HG03342 (cell line): Measurements from ENCODE around the gene KLHL14.

Source experiments
- ATAC-seq: cut with Tn5 transposase; IDR thresholded peaks from one replicate; pipeline ENCODE4 v1.9.1; 2021; ENCODE audit warnings: mild to moderate bottlenecking, moderate library complexity; ENCODE audit not compliant: unreplicated experiment

The KLHL14 gene

DNA sequence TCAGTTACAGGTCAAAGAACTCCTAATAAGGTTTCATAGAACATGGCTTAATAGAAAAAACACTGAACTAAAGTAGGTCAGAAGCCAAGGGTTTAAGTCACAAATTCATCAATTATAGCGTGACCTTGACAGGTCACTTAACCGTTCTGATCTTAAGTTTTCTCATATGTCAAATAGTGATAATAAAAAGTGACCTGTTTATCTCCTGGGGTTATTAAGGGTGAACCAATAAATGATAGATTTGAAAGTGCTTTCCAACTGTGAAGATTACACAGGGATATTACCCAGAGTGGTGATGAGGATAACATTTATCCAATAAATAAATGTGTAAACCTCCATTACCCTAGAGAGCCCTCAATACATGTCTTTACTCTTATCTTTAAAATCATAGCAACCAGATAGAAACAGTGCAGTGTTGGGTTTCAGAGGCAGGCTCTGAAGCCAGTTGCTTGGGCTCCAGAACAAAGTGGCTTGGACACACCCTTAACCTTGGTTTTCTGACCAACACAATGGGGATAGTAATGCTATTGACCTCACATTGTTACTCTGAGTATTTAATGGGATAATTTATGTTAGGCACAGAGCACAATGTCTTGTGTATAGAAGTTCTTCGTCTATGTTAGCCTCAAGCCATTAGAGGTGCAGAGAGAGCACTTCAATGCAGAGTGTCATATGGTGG, 48.6 kb downstream of the KLHL14 start:
- no peak for ATAC-seq

DNA sequence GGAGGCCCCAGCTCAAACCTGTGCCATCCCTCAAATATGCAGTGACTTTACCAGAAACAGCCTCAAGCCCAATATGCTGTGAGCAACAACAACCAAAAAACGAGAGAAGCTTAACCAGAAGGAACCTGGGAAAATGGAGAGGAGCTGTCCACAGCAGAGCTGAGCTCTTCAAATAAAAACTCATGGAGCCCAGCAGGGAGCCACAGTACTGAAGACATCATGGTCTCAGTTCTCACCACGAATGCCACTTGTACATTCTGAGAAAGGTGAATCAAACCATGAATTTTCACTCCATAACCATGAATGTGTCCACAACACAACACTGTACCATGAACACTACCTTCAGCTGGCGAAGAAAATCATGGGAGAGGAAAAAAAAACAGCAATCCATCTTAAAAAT, 50.5 kb downstream of the KLHL14 start:
- no peak for ATAC-seq

DNA sequence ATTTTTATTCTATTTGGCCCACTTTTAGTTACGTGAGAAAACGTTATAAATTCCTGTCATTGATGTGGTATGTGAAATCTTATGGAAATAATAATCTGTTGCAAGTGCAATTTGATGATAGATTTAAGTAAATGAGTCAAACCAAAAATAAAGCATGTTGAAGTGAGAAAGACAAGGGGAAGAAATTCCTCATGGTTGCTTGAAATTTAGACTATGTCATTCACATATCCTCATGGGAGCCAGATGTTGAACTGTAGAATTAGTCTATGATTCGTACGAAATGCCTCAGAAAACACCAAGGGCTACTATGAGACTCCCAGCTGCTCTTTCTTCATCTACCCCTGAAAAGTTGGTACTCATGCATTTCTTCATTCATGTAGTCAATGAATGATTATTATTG, 55.7 kb downstream of the KLHL14 start:
- no peak for ATAC-seq

DNA sequence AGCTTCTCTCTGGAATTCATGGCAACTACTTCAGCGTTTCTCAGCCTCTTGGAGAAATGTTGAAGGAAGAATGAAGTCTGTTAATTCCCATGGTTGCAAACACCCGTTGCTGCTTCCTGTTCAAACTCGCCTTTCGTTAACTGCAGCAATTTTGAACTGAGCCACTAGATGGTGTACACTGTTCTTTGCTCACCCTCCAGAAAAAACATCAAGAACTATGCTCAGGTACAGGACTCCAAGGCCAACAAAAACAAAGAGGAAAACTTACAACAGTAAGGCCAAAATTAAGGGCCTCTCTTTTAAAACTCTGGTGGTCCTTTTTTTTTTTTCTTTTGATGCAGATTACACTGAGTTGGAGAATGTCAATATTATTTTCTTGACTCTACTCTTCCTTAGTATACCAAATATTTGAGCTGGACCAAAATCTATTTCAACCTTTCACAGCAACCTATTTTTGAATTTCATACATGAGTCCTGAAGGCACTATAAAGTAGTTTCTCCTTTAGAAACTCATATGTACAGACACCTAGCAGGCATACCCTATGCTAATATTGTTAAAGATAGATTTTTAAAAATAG, 58.2 kb downstream of the KLHL14 start:
- ATAC-seq: peak; percentile 98

DNA sequence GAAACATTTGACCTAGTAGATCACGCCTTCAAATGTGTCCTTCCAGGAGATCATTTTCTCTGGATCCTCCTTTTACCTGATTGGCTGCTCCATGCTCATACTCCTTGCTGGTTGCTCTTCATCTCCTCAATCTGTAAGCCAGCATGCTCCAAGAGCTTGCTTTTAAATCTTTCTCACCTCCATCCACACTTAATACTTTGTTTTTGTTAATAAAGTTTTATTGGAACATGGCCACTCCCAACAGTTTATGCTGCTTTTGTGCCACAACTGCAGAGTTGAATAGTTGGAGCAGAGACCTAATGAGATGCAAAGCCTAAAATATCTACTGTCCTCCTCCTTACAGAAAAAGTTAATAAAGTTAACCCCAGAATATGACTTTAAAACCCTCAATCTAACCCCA, 60.0 kb downstream of the KLHL14 start:
- ATAC-seq: no peak

DNA sequence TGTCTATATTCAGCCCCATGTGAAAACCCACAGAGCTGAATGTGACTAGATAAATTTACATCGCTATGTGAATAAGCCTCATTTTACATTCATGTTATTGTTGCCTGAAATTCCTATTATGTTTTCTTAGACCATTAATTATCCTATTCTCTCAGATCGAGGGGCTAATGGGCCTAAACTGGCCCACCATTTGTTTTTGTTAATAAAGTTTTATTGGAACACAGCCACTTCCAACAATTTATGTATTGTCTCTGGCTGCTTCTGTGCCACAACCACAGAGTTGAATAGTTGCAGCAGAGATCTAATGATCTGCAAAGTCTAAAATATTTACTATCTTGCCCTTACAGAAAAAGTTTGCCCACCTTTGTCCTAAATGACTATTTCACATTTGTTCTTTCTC, 61.0 kb downstream of the KLHL14 start:
- no peak for ATAC-seq

DNA sequence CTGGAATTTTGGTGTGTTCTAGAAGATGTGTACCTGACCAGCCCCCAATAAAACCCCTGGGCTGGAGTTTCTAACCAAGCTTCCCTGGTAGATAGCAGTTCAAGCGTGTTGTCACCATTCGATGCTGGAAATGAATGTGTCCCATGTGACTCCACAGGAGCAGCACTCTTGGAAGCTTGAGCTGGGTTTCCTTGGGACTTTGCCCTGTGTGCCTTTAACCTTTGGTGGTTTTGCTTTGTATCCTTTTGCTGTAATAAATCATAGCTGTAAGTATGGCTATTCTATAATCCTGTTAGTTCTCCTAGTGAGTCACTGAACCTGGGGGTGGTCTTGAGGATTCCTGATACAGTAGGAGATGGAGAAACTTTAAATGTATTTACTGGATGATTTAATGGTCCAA, 65.2 kb downstream of the KLHL14 start:
- no peak for ATAC-seq

DNA sequence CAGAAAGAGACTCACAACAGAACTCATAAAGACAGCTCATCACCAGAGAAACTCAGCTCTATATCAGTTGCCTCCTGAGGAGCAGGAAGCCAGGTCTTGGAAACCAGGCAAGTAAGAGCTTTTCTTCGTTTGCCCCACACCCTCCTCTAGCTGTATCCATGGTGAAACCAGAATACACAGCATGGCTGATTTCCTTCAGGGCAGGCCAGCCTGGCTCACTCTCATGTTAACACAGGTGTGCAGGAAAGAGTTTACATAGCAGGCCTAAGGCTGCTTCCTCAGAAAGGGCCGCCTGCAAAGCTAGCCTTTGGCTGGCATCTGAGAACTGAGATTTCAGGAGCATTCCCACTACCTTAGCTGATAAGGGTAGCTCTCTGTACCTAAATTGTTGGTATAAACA, 65.7 kb downstream of the KLHL14 start:
- no peak for ATAC-seq

DNA sequence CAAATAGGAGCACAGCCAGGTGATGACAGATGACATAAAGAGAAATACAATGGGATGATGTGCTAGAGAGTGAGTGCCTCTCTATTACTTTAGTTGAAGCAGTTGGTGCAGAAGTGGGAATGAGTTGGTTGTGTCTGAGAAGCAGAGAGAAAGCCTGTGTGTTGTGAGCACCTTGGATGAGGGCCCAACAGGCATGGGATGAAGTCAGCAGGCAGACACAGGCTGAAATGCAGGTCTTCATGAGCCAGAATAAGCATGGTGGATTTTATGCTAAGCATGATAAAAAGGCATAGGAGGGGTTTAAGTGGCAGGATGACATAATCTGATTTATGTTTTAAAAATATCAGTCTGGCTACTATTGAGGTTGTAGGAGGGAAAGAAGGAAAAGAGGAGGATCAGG, 71.5 kb downstream of the KLHL14 start:
- no peak for ATAC-seq

DNA sequence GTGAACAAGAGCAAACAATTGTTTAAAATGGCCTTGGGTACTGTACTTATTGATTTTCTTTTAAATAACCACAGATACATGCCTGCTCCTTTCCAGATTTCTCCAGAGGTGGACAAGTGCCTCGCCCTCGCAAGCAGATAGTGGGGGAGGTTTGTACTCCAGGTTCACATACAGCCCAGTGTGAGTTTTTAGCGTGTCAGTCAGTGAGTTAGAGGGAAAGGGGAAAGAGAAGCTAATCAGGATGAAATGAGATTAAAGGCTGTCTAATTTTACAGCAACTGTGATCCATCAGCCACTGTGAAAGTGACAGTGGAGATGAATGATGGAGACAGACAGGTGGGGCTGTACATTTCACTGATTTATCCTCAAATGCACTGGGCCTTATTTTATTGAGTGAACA, 74.7 kb downstream of the KLHL14 start:
- ATAC-seq: no peak

DNA sequence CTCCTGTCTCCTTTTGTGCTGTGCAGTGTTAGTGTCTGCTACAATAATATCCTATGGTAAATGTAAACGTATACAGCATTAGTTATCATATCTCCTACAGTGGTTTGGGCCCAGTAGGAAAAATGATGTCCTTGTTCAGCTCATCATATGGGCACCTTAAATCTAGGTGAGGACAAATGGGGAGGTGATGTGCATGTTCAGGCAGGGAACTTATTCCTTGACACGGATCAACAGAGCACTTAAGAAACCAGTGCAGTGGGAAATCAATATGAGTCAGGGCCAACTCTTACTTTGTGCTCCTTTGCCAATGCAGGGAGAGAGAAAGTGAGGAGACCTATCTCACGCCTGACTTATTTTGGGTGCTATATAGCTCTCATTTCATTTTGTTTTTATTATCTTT, 76.4 kb downstream of the KLHL14 start:
- no peak for ATAC-seq

DNA sequence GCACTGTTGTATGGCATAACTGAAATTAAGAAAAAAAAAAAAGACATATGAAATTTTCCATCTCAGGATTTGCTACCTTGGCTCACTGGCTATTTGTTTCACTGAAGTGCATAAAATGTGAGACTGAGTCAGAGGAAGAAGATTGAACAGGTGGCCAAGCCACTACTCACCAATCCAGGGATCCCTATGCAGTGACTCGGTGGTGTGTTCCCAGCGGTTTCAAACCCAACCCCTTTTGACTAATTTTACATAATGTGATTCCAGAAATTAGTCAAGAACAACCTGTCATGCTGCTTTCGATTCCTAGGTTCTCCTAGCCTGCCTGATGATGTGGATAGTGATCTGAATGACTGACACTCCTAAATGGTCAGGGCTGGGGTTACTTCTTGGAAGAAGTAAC, 77.3 kb downstream of the KLHL14 start:
- ATAC-seq: no peak

DNA sequence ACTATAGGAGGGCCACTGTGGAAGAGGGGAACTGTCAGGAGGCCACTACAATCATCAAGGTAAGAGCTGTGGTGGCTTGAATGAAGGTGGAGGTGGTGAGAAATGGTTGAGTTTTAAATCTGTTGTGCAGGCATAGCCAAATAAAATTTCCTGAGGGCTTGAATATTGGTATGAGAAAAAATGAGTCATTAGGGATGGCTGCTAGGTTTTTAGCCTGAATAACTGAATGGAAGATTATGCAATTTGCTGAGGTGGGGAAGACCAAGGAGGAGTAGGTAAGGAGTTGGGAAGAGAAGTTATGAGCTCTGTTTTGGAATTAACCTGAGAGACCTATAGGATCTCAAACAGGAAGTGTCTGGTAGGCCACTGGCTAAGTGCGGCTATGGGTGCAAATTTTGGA, 84.0 kb downstream of the KLHL14 start:
- ATAC-seq: no peak

DNA sequence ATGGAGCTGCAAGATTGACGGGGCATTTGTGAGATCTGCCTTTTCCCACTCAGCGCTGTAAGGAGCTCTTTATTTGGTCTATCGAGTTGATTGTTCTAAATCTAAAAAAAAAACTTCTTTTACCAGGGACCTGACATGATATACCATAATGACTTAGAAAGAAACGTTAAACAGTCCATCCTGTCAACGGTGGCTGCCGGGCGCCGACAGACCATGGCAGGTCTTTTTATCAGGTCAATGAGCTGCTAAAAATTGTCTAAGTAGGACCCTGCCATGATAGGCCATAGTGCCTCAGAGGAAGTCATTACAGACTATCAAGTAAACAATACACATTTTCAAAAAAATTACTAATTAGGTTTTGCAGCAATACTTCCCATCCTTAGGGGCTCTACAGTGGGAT, 87.9 kb downstream of the KLHL14 start:
- ATAC-seq: no peak

DNA sequence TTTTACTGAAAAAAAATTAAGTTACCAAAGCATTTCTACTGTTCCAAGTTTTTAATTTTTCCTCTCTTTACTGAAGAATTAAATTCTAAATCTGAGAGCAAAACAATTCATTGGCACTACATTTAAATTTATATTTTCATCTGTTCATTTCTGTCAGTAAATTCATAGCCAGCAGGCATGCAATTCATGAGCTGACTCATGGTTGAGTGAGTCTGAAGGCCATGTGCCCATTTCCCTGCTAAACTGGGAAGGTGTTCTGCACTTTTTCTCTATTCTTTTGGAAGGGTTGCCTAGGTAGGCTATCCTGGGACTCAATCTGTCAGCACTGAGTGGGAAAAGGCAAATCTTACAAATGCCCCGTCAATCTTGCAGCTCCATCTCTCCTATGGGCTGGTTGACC, 88.7 kb downstream of the KLHL14 start:
- ATAC-seq: no peak

DNA sequence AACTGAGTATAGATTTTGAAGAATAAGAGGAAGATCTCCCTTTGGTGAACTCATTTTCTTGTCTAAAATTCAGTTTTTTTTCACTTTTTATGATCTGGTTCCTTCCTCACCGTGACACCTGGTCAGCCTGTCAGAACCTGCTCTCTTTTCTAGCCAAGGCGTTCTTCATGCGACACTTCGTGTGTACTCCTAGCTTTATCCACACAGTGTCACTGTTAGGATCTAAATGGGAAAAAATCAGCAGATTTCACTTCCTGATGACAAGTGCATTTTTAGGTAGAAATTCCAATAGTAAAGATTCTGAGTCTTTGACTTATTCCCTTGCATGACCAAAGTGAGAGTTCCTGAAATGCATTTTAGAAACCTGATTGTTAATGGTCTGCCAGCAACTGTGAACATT, 89.8 kb downstream of the KLHL14 start:
- ATAC-seq: no peak

DNA sequence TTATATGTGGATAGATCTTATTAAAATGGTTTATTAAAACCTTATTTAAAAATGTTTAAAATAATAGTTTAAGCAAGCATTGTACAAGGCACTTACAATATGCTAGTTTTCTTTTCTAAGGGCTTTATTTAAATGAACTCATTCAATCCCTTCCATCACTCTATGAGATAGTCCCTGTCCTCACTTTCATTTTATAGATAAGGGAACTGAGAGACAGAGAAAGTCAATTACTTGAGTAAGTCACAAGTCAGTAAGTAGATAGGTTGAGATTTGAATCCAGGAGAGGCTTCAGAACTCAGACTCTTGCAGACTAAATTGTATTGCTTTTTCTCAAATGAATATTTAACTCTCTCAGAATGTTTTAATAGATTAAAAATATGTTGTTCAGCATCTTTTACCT, 95.2 kb downstream of the KLHL14 start:
- no peak for ATAC-seq

DNA sequence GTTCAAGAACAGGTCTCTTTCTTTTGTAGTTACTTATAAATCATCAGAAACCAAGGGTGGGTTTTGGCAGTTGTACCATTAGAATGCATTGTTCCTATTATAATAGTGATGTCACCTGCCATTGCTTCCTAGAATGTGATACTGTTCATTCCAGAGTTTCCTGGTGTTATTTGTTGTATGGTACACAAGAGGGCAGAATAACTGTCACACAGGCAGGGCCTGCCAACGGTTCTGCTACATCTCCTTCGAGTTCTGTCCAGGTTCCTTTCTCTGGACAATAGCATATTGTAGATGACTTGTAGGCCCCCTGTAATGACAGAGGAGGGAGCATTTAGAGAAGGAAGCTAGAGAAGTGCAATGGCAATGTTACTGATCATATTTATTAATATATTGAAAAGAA, 98.3 kb downstream of the KLHL14 start:
- no peak for ATAC-seq

DNA sequence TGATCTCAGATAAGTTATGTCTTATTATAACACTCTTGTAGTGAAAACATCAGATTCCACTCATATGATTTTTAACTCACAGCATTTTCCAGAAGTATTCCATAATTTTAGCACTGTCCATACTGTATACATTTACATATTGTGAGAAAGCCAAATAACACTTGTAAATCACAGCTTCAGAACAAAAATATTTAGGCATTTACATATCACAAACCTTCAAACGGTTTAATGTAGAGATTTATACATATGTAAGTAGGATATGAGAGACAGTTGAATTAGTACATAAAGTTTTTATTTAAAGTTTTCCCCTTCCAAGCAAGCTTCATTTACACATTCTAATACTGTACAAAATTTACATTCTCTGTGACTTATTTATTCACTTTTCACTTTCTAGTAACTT, 100.4 kb downstream of the KLHL14 start:
- no peak for ATAC-seq

DNA sequence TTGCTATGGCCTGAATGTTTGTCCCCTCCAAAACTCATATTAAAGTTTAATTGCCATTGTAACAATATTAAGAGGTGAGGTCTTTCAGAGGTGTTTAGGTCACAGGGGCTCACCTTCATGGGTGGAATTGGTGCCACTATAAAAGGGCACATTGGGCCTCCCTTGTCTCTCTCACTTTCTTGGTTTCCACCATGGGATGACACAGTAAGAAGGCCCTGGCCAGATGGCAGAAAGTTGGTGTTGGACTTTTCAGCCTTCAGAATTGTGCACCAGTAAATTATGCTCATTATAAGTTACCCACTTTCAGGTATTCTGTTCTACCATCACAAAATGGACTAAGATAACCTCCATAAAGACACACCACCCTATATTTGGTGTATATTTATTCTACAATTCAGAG, 102.1 kb downstream of the KLHL14 start:
- ATAC-seq: no peak

DNA sequence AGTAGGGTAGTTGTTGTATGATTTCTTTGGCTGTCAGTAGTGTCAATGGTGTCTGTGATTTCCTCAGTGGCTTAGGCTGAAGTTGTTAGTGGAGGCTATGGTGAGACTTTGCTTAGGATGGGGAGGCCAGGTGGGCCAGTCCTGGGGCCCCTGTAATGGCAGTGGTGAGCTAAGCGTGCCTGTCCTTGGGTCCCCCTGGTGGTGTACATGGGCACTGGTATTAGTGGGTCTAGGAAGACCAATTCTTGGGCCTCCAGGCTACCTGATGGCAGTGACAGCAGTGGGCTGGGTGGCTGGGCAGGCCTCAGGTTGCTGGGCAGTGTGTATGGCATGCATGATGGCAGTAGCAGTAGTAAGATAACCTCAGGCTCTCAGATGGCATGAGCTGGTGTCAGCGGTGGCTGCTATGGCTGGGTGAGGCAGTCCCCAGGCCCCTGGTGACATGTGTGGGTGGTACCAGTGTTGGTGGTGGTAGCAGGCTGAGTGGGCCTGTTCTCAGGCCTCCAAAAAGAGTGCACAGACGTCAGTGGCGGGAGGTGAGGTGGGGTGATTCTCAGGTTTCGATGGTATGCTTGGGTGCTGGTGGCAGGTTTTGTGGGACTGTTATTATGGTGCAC, 103.2 kb downstream of the KLHL14 start:
- peak; percentile 49 for ATAC-seq

DNA sequence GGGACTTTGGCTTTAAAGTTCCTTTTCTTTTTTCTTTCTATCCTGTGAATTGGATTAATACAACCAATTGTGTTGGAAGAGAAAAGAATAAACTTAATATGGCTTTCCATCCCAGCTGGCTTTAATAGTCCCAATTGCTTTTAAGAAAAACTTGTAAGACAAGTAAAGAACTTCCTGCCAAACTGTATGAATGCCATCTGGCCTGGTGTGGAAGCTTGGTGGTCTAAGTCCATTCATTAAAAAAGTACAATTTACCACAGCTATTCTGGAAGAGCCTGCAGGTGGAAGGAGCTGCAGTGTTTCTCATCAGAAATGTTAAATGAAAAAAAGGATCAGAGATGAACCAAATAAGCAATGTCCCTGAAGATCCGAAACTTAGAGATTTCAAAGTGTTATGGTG, 103.9 kb downstream of the KLHL14 start:
- ATAC-seq: no peak
